ENCODE data around the gene ETV5.

DNA sequence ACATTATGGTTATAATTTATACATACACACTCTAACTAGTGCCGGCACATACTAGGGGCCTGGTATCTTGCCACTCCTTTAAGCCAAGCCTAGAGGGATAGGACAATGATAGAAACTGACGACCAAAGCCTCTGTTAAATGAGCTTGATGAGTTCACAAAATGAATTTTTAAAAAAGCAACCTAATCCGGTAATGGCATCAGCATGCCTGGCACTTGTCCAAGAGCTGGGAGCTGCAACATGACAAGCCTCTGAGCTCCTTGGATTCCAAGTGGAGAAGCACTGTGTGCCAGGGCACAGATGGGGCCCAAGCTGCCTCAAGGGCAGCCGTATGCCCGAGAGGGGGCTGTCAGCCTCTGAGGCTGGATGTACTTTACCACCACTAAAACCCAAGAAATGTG, 9.7 kb downstream of the ETV5 start:
- TF ChIP-seq, protein P1, sequence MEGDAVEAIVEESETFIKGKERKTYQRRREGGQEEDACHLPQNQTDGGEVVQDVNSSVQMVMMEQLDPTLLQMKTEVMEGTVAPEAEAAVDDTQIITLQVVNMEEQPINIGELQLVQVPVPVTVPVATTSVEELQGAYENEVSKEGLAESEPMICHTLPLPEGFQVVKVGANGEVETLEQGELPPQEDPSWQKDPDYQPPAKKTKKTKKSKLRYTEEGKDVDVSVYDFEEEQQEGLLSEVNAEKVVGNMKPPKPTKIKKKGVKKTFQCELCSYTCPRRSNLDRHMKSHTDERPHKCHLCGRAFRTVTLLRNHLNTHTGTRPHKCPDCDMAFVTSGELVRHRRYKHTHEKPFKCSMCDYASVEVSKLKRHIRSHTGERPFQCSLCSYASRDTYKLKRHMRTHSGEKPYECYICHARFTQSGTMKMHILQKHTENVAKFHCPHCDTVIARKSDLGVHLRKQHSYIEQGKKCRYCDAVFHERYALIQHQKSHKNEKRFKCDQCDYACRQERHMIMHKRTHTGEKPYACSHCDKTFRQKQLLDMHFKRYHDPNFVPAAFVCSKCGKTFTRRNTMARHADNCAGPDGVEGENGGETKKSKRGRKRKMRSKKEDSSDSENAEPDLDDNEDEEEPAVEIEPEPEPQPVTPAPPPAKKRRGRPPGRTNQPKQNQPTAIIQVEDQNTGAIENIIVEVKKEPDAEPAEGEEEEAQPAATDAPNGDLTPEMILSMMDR (IDR thresholded peaks at IDR 0.05) = no peak
- TF ChIP-seq EZH2 (IDR thresholded peaks at IDR 0.05; ENCODE audit: borderline replicate concordance, insufficient read depth, low read depth, low read length, poor library complexity, severe bottlenecking) = no peak
